Thoracic aorta (tissue), 2 donors: ENCODE data around the gene TMEM114. TPM values are rescaled to one million over a fixed set of nuclear protein-coding genes. Genes with fewer than 3 reads are reported as not detected.
"Not testable (repeated sequence)": the region's sequence is repeated elsewhere in the genome, so short reads cannot be mapped to it uniquely, and the experiment has no call there.

Experiments
- ATAC-seq: fragments of 150-250 bp; one replicate; pipeline ENCODE4 v1.8.0; 2017; ENCODE audit warnings: low read depth; ENCODE audit not compliant: insufficient number of reproducible peaks, low FRiP score
- DNase-seq: peaks from one replicate; pipeline ENCODE4 v3.0.0-alpha.2; 2020; ENCODE audit warnings: low spot score
- H3K27ac ChIP-seq, 2 donors: fragments of 200-600 bp; sonication (generic); 1 replicate in 1 of 2; 2 replicates in 1 of 2; pipeline ENCODE4 v1.5.1; 2016; ENCODE audit warnings: mild to moderate bottlenecking in 2 of 2, moderate library complexity in 2 of 2
- H3K27me3 ChIP-seq: fragments of 200-600 bp; sonication (generic); replicated peaks from 2 replicates; pipeline ENCODE4 v1.6.0; 2016; ENCODE audit warnings: mild to moderate bottlenecking; ENCODE audit not compliant: insufficient read depth
- H3K36me3 ChIP-seq: fragments of 200-600 bp; sonication (generic); one replicate; pipeline ENCODE4 v1.5.1; 2016
- H3K4me1 ChIP-seq, 2 donors: fragments of 200-600 bp; sonication (generic); 1 replicate in 1 of 2; 2 replicates in 1 of 2; pipeline versions ENCODE4 v1.5.1 to v1.6.0; 2016; ENCODE audit warnings: low read depth in 2 of 2, mild to moderate bottlenecking in 1 of 2; ENCODE audit not compliant: control insufficient read depth in 1 of 2
- H3K4me3 ChIP-seq: fragments of 200-600 bp; sonication (generic); 2 replicates; pipeline ENCODE4 v1.5.1; 2016; ENCODE audit warnings: mild to moderate bottlenecking
- H3K9me3 ChIP-seq: fragments of 200-600 bp; sonication (generic); 2 replicates; pipeline ENCODE4 v1.5.1; 2016
- CTCF ChIP-seq: fragments of 200-600 bp; sonication (generic); IDR thresholded peaks from one replicate; pipeline ENCODE4 v1.5.1; 2019; ENCODE audit warnings: antibody characterized with exemption
- total RNA-seq, 2 donors: library from RNA; depleted of rRNA; stranded (reverse); fragments of >200 nt; gene quantifications; one replicate each; pipeline versions ENCODE4 v1.1.0 to v1.2.3, GENCODE V29; 2016

The TMEM114 gene
- total RNA-seq, 2 donors from 2014 or later = not detected

DNA sequence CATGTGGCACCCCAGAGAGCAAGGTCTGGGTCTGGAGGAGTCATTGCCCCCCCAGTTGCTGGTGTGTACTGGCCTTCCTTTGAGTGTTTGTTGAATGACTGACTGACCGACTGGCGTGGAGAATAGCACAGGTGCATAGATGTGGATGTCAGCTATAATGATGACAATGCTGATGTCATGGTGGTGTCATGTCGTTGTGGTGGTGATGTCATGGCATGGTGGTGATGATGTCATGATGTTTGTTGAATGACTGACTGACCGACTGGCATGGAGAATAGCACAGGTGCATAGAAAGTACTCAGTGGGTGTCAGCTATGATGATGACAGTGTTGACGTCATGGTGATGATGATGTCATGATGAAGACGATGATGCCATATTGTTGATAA lies 22.1 kb downstream of the TMEM114 start:
- Histone ChIP-seq H3K4me3 (no peak overlapping the region), H3K36me3 (no peaks in the 10 kb centered on the region), H3K9me3 (no peaks in the 10 kb centered on the region), H3K27me3 (no peaks in the 10 kb centered on the region), H3K4me1 (peaks cover 0 to 22% of the 10 kb centered on the region in 2 donors), H3K27ac (no peak overlapping the region)
- no peak for TF ChIP-seq CTCF
- no peak for DNase-seq
- no peak for ATAC-seq

DNA sequence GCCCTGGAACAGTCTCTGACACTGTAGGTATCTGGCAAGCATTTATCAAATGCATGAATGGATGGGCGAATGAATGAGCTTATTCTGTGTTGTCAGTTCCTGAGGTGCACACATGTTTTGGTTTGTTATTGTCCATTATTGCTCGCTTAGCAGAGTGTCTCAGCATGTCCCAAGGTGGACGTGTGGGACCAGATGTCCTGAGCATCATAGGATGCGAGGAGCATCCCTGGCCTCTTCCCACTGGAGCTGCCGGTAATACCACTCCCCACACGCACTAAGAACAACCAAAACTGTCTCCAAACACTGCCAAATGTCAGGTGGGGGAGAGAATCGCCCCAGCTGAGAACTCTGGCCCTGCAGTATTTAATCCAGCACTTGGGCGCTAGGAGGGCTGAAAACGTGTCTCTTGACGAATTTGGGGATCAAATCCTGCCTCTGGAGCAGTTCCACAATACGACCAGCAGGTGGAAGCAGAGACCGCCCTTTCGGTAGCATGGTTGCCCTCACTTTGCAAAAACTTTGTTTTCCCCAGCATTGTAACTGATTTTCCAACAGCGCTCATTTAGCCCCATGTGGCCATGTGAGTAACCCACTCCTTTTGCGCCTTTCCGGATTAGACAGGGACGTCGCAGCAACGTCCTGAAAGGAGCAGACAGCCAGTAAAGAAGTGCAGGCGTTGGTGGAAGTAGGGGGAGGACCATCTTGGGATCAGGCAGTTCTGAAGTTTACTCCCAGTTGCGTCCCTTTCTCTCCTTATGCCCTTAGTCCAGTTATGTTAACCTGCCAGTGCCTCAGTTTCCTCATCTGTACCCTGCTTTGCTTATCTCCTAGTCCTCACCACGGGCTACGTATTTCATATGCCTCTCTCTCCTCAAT lies 22.7 kb downstream of the TMEM114 start:
- Histone ChIP-seq H3K27me3 (no peaks in the 10 kb centered on the region), H3K27ac (no peak overlapping the region), H3K4me3 (no peak overlapping the region), H3K4me1 (peaks cover 0 to 22% of the 10 kb centered on the region in 2 donors), H3K36me3 (no peaks in the 10 kb centered on the region), H3K9me3 (no peaks in the 10 kb centered on the region)
- TF ChIP-seq CTCF = peak; percentile 99
- DNase-seq (peak; percentile 25), ATAC-seq (peak; percentile 93)

DNA sequence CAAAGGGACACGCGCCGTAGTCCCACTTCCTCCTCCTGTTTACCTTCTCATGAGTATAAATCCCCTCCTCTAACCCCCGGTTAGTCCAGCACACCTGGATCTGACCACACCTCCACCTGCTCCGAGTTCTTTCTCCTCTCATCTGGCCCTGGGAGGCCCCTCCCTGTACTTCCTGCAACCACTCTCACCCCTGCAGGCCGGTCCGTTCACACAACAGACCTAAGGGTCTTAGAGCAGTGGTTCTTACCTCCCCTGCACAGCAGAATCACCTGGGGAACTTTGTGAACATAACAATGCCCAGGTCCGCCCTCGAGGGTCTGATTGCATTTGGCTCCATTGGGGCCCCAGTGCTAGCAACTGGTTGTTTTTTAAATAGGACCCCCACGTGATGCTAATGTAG lies 24.8 kb downstream of the TMEM114 start:
- ATAC-seq (no peak), DNase-seq (no peak)
- Histone ChIP-seq H3K4me3 (no peak overlapping the region), H3K9me3 (no peaks in the 10 kb centered on the region), H3K27ac (no peak overlapping the region), H3K27me3 (no peaks in the 10 kb centered on the region), H3K4me1 (peaks cover 0 to 16% of the 10 kb centered on the region in 2 donors), H3K36me3 (no peaks in the 10 kb centered on the region)
- TF ChIP-seq CTCF = no peak

GRCh38 chr16:8564934-8565345 lies 25.4 kb downstream of the TMEM114 start:
- Histone ChIP-seq H3K4me1 (peaks cover 0 to 14% of the 10 kb centered on the region in 2 donors), H3K4me3 (no peak overlapping the region), H3K27me3 (no peaks in the 10 kb centered on the region), H3K36me3 (no peaks in the 10 kb centered on the region), H3K27ac (no peak overlapping the region), H3K9me3 (no peaks in the 10 kb centered on the region)
- no peak for ATAC-seq
- no peak for TF ChIP-seq CTCF
- DNase-seq = no peak

- not testable (repeated sequence) for H3K9me3 ChIP-seq, H3K36me3 ChIP-seq, H3K27me3 ChIP-seq, H3K4me3 ChIP-seq, DNase-seq, ATAC-seq, H3K27ac ChIP-seq, H3K4me1 ChIP-seq
Observed at GRCh38 chr16:8563944-8564540, 26.3 kb downstream of the TMEM114 start.
